Activated T-cell treated with anti-CD3 and anti-CD28 coated beads, Interleukin-2, amount 50 U/mL, for 48 hours (primary cell): Measurements from ENCODE around the gene SPATA16.
"Not testable (repeated sequence)": the region's sequence is repeated elsewhere in the genome, so short reads cannot be mapped to it uniquely, and the experiment has no call there.

Experiments used
- DNase-seq, 2 experiments: peaks; one replicate each; pipeline ENCODE4 v3.0.0-alpha.2; 2020

The SPATA16 gene

DNA sequence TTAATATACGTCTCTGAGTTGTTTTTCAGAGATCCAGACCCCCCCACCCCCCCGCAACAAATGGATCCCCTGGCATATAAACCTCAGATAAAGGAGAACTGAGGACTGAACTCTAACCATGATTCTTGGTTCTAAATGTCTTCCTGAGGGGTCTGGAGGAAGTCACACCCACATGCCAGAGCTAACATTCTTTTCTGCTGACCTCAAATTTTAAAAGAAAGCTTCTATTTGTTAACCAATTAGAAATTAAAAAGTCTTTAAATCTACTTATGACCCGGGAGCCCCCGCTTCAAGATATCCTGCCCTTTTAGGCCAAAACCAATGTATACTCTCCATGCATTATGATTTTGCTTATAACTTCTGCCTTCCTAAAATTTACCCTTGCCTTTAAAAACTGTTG lies 202.2 kb downstream of the SPATA16 start:
- DNase-seq: no peak

DNA sequence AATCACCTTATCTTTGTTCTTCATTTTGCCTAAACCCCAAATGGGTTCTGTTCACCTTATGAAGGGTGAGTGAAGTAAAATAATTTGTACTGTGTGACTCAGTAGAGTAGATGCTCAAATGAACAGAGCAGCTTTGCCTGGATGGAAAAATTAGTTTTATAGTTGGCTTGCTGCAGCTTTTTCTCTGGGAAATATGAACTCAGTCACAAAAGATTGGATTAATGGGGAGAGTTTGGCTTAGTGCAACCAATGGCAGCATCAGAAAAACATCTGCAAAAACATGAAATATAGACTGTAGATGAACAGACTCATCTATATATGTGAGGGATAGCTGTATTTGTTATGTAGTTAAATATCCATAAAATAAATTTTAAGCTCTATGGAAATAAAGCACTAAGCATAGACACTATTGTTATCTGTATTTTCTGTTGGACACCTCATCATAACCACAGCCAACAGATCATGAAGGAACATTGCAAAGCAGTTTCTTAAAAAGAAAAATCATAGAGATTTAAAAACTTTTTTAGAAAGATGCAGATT lies 209.2 kb downstream of the SPATA16 start:
- no peak for DNase-seq

DNA sequence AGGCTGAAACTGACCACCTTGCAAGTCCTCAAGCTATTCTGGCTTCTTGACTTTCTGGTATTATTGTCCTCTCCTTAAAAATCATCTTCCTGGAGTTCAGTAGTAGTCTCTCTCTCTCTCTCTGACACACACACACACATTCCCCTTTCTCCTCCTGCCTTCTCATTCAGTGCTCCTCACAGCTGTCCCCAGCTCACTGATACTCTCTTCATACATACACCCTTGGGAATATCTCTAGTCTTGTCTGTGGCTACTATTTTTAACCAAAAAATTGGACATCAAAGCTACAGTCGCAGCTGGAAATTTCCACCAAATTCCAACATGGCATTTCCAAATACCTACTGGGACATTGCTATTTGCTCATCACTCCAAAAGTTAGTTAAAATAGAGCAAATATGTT lies 211.6 kb downstream of the SPATA16 start:
- DNase-seq: no peak

DNA sequence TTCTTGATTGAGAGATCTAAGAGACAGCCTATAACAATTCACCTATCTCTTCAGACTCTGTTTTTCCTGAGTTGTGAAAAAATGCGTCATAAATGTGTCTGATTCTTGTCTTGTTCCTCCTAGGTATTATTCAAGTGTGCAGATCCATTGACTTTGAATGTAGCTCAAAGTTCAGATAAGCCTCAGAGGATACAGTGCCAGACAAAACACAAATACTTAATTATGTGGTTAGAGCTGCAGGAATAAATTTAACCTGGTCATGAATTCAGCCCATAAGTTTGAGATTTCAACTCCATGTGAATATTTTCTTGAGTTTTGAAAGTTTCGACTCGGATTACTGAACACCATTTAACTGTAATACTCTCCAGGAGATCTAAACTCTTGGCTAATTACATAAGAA lies 216.5 kb downstream of the SPATA16 start:
- no peak for DNase-seq

DNA sequence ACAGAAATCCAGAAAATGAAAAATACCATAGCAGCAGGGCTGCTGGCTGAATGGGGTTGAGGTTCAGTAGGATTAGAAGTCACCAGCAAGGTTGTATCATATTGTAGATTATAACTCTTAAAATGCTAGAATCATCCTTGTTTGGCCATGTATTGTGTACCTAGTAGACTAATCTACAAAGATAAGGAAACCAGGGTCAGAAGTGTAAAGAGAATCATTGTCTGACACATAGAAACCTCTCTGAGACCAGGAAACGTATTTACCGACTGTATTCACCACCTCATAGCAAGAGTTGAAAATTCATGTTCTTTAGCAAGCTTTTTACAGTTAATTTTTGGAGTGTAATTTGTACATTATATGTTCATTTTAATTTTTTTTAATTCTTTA lies 221.7 kb downstream of the SPATA16 start:
- no peak for DNase-seq

DNA sequence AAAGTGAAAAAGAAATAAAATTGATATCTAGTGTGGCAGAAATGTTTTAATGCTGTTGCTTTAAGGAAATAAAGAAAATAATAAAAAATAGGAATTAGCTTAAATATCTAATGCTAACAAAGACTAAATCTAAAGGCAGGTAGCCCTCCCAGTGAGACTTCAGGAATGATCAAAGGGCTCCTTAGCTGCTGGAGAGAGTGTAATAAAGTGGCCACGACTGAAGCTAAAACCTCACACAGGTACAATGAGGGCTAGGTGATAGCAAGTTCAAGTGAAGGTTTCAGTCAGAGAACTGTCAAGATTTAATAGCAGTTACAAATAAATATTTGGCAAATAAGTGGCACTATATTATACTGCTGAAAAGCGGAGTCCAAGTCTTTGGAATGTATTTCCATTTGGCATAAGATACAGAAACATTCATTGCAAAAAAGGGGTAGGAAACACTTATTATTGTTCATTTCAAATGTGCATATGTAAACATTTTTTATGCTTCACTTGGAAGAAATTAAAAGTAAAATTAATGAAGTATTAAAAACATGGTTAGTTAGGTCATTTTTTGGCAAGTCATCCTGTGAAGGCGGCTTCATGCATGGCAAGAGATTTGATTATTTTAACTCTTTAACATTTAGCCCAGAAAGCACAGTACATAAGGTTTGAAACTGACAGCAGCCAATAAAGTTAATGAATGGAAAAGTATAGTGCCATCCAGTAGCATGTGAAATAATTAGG lies 222.3 kb downstream of the SPATA16 start:
- DNase-seq: no peak

DNA sequence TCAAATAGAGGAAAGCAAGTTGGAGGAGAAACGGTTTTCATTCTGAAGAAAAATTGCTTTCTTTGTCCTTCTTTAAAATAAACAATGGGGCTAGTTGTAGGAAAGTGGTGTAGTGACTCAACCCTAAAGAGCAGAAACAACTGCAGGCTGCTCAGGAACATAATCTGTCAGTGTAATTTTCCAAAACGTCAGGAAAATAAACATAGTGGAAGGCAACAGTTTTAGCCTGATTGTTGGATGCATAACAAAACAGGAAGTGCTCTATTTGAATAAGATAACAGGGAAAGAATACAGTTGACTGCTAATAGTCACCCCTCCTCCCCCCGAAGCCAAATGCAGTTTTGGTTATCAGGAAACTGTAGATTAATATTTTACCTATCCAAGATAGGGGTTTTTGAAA lies 222.9 kb downstream of the SPATA16 start:
- no peak for DNase-seq

DNA sequence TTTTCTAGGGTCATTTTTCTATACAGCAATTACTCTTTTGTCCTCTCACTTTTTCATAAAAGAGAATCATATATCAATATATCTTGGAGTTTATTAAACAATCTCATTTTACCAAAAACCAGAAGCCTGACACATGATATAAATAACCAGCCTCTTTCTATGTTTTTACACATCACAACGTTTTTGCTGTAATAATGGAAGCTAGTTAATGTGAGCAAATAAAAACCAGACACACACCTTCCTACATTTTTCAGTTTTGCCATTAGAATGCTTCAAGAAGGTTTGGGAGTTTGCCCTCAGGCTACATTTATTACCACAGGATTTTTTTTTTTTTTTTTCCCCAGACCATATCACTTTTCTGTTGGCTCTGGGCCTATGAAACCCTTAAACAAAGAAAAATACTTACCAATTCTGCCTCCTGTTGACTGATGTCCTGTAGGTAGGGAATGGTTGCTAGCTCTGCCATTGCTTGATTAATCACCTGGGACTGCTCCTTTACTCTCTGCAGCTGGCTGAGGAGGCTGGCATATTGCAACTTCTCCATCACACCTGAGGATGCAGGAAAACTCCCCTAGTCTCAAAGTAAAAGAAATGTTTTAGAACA lies 225.0 kb downstream of the SPATA16 start:
- no peak for DNase-seq

DNA sequence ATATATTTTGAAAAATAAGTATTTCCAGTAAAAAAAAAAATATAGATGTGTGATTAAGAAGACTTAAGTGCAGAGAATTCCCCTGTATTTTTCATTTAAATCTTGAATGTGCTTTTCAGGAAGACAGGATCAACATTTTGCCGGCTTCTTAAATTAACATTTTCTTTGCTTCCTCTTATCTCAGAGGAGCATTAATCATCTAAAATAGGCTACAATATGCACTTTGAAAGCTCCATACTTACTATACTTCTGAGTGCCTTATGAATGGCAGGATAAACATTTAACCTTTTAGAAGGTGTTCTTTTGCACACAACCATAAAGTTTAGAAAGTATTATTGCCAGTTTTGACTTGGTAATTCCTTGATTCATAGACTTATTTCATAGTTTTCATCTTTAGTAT lies 226.2 kb downstream of the SPATA16 start:
- no peak for DNase-seq

DNA sequence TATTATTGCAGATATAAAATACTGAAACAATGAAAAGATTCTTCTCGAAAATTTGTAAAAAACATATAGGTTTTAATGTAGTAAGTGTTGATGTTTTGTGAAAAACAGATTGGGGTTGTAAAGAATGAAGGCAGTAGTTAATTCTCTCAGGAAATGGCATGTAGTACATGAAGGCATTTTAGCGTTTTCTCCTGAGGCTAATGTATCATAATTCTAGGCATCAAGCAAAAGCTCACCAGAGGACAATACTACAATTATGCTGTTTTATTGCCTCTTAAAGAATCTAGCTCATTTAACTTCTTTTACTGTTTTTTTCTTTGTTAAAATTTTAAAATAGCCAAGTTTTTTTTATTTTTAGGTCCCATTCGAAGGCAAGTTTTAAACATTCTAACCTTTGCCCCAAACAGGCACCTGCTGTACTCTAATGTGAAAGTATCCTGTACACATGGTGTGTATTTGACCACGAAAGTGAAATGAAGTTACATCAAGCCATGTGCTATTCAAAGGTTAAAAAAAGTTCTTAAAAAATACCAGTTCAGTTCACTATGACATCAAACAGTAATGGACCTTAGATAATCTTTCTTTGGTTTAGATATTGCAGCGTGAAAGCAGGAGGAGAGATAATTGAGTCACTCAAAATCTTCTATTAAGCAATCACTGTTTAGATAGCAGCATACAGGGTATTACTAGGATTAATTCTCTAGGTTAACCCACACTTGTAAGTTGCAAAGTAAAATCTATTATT lies 227.0 kb downstream of the SPATA16 start:
- DNase-seq: no peak

DNA sequence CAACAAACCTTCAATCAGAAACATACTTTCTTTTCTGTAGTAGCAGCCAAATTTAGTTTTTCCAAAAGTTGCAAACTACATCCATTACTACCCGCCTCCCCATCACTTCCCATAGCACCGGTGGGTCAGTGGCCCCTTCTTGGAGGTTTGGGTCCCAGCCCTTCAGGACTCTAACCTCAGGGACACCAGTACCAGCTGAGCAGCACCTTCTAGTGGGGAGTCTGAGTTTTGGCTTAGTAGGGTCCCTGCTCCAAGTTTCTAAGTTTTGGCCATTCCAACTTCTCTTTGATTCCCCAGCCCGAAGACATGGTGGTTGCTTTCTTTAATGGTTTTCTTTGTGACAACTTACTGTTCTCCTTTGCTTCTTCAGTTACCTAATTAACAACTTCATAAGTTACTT lies 229.9 kb downstream of the SPATA16 start:
- no peak for DNase-seq

DNA sequence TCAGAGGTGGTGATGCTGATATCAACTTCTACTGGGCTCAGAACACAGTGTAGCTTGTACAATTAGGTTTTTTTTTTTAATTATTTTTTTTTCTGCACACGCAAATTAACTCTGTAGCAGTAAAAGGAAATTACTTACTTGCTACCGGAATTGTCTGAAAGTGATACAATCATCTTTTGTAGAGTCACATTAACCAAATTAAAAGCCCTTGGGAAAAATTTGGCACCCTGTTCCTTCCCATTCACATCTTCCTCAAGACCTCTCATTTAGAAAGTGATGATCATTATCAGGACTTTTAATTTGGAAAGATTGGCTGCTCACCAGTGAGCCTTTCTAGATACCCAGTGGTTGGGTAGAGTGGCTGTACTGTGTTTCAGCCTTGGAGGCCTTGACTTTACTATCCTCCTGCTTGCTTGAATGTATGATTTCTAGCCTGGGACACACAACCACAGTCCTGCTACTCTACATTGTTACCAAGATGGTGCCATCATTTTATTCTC lies 232.2 kb downstream of the SPATA16 start:
- no peak for DNase-seq

DNA sequence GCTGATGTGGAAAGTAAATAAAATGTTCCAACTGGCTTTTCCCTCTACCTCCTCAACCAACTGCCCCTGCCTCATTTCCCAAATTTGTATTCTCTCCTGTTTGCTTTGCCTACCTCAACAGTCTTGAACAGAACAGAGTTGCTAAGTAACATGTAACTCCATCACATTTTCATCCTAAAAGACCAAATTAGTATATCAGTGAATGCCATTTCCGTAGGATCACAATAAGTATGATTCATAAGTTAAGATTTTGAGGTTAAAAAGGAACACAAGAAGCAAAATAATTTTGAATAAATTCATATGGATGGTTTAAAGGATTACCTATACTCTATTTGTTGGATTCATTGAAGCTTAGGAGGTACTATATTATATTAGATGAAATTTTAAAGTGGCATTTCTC lies 235.6 kb downstream of the SPATA16 start:
- DNase-seq: no peak

DNA sequence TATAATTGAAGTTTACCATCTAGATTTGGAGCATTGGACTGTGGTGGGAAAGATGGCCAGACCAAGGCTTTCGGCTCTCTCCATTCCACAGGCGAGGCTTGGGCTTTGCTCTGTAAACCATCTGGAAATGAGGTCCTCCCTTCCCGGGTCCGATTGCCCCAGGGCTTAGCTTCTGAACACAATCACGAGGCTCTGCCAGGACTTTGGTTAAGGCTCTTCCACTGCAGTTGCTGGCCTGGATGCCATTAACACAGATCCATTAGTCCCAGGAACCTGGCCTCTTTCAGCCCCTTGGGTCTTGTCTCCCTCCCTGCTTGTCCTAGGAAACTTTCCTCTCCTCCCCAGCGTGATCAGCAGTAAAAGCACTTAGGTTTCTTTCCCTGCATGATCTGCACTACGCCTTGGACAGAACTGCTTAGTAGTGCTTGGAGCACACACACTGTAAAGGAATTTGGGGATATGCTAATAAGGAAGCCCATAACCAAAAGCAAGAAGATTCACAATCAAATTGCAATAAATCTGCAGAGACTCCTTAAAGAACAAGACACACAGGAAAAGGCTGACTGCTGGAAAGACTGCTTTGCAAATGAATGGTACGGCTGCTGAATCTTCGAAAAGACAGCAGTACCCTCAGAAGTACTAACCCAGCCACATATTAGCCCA lies 236.2 kb downstream of the SPATA16 start:
- DNase-seq: no peak

DNA sequence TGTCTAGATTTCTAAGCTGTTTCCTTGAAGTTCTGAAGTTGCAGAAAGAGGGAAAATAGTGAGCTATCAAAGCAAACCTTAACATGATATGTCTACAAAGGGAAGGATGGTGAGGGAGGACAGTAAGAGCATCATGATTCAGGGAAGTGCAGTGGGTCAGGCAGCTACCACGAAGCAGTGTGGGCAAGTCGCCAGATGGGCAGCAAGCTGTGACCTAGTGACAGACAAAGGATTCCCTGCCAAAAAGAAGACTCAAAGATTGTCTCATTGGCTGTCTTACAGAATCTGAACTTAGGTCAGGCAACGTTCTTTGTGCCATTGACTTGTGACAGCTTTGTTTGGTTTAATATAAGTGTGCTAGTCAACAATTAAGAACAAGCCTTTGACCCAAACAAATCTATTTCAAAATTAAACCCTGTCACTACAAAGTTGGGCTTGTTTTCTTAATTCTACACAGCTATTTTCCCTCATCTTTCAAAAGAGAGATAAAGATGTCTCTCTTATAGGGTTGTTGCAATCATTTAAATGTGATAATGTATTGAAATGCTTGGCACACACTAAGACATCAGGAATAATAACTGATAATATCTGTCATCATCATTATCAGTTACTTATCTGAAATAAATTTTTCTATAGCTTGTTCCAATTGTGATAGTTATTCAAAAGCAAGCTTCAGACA lies 237.3 kb downstream of the SPATA16 start:
- no peak for DNase-seq

DNA sequence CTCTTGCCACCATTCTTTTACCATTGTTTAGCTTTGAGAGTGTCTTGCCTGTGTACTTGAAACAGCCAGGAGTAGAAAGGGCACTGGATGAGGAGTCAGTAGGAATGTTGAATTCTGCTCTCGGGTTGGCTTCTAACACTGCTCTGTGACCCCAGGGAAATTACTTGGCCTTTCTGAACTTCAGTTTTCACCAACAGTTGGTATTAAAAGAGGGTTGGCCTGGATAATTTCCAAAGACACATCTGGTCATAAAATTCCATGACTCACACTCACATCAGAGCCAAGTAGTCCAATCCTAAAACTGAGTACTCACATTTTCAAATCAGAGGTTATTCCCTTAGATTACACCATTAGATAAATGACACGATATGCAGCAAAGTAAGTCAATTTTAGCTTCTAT lies 248.9 kb downstream of the SPATA16 start:
- no peak for DNase-seq

DNA sequence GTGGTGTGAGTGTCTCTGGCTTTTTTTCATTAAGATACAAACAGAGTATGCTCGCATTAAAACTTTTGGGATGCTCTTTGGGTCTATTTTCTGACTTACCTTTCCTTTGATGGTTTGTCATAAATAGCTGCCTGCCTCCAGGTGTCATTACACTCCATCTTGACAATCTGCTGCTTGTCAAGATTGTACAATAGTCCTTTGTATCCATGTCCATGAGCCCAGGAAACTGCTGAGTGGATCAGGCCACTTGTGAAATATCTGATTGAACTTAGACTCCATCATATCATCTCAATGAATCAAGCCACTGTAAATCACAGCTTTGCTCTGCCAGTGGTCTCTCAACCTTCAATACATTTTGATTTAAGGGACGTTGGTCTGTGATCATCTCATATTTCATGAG lies 255.3 kb downstream of the SPATA16 start:
- DNase-seq: no peak

DNA sequence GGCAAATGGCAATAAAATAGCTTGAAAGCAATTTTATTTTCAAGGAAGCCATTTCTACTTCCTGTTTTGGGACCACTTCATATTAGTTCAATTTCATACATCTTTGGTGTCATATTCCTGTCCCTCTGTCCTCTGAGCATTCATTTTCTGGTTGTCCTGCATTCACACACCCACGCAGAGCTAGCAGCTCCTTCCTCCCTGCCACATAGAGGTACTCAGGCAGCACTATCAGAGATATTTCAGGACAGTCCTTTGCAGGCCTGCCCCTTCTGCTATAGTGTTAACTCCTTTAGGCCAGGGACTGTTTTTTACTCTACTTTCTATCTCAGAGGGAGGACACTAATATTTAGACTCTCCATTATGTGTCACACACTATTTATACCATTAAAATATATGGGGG lies 258.5 kb downstream of the SPATA16 start:
- DNase-seq: no peak

DNA sequence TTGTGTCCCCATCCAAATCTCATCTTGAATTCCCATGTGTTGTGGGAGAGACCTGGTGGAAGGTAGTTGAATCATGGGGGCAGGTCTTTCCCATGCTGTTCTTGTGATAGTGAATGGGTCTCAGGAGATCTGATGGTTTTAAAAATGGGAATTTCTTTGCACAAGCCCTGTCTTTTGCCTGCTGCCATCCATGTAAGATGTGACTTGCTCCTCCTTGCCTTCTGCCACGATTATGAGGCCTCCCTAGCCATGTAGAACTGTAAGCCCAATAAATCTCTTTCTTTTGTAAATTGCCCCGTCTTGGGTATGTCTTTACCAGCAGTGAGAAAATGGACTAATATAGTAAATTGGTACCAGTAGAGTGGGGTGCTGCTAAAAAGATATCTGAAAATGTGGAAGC lies 261.7 kb downstream of the SPATA16 start:
- not testable (repeated sequence) for DNase-seq

DNA sequence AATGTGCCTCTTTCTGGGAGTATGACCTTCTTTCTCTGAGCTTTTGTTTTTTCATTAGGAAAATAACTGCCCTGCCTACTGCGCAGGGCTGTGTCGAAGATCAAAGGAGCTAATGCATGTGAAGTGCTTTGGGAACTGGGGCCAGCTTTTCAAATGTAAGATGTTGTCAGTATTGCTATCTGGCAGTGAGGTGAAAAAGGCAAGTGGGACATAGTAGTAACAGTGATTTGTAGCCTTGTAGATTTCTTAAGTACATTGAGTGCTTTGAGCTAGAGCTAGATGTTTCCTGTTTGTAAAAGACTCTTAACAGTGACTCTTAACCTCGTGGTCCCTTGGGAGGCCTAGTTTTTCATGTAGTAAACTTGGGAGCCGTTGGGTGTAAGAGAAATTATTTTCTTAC lies 264.0 kb downstream of the SPATA16 start:
- no peak for DNase-seq

DNA sequence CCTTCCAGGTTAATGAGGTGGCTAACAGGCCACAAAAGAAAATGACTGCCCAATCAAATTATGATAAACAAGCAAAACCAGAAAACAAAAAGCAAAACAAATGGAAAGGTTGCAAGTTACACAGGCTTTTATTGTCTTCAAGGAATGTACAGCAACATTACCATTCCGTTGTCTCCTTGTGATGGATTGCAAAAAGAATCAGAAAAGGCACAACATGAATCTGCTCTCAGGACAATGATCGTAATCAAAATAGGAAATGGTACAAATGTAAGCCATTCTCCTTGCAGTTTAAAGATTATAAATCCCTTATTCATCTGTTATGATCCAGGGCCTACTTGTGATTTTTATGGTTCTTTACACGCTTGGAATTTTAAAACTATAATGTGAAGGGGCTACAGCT lies 264.7 kb downstream of the SPATA16 start:
- DNase-seq: no peak

DNA sequence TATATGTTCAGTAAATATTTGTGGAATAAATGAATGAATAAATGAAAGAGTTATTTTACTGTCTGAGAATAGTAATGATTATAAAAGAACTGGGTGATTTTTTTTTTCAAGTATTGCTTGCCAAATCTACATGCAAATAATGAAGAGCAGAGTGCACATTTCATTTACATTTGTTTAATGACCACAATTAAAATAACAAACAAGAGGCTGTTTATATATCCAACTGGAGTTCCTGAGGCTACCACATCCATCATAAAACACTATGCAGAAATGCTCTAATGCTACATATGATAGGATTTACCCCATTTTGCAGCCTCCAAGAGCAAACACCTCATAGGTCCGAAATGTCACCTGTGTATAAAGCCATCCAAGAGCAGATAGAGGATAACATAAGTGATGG lies 266.0 kb downstream of the SPATA16 start:
- DNase-seq: no peak
